GM10266 (cell line): ENCODE results near the gene FCHSD1.

ENCODE experiments used
- DNase-seq: peaks from one replicate; pipeline ENCODE4 v3.0.0; 2012; ENCODE audit errors: extremely low spot score
- CTCF ChIP-seq: IDR thresholded peaks from 2 replicates; pipeline ENCODE4 v1.5.1; 2012; ENCODE audit warnings: mild to moderate bottlenecking, low read depth; ENCODE audit not compliant: control insufficient read depth, insufficient read depth; ENCODE audit errors: missing control alignments

The FCHSD1 gene

GRCh38 chr5:141590127-141590526, 61.1 kb downstream of the FCHSD1 start:
- no peak for DNase-seq
- TF ChIP-seq CTCF = no peak
